SIG-M5 treated with dmso at 0.1 percent for 504 hours (cell line): ENCODE data around the gene TNXB.
A peak's percentile ranks its signal among the peaks of the same experiment; 100 is the strongest.
"Not testable (repeated sequence)": the region's sequence is repeated elsewhere in the genome, so short reads cannot be mapped to it uniquely, and the experiment has no call there.

ENCODE experiments used
- DNase-seq: peaks from one replicate; lab custom pipeline; 2025; ENCODE audit not compliant: unreplicated experiment; lab: John Stamatoyannopoulos, UW

Gene TNXB

GRCh38 chr6:32067521-32067920, 41.6 kb downstream of the TNXB start:
- DNase-seq, result not testable (repeated sequence)

GRCh38 chr6:32064706-32065105, 44.4 kb downstream of the TNXB start:
- no peak for DNase-seq

- no peak for DNase-seq
Observed at GRCh38 chr6:32060966-32061655, 48.0 kb downstream of the TNXB start.

GRCh38 chr6:32058511-32058963, 50.6 kb downstream of the TNXB start:
- no peak for DNase-seq

DNA sequence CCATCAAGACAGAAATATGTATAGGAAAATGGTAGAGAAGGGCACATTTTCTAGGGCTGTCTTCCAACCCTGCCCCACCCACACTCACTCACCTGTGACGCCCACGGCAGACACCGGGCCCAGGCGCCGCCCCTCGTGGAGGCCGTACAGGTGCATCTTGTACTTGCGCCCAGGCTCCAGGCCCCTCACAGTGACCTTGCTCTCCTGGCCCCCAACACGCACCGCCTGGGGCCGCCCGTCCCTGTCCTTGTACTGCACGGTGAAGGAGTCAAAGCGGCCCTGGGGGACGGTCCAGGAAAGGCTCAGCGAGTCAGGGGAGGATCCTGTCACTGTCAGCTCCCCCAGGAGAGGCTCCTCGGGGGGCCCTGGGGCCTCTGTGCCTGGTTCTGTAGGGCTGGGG, 51.2 kb downstream of the TNXB start:
- DNase-seq, result no peak

DNA sequence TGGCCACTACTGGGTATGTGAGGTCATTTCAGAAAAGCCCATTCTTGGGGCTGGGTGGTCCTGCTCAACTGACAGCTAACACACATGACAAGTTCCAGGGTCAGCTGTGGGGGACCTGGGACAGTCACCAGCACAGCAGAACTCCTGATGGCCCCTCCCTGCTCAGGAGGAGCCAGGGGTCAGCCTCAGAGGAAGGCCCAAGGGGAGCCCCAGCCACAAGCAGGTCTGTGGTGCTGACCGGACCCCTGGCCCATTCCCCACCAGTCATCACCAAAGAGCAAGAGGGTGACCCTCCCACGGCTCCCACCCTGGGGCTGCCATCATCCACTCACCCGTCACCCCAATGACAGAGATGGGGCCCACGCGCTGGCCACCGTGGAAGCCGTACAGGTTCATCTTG, 52.9 kb downstream of the TNXB start:
- no peak for DNase-seq

DNA sequence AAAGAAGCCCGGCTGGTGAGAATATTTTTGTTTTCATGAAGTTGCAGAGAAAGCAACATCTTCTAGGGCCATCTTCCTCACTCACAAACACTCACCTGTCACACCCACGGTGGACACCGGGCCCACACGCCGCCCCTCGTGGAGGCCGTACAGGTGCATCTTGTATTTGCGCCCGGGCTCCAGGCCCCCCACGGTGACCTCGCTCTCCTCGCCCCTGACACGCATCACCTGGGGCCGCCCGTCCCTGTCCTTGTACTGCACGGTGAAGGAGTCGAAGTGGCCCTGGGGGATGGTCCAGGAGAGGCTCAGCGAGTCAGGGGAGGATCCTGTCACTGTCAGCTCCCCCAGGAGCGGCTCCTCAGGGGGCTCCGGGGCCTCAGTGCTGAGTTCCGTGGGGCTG, 53.4 kb downstream of the TNXB start:
- DNase-seq, result not testable (repeated sequence)

GRCh38 chr6:32053314-32053713, 55.8 kb downstream of the TNXB start:
- DNase-seq, result not testable (repeated sequence)

- DNase-seq, result not testable (repeated sequence)
Observed at GRCh38 chr6:32052626-32053025, 56.5 kb downstream of the TNXB start.

GRCh38 chr6:32050562-32050961, 58.6 kb downstream of the TNXB start:
- DNase-seq, result no peak

DNA sequence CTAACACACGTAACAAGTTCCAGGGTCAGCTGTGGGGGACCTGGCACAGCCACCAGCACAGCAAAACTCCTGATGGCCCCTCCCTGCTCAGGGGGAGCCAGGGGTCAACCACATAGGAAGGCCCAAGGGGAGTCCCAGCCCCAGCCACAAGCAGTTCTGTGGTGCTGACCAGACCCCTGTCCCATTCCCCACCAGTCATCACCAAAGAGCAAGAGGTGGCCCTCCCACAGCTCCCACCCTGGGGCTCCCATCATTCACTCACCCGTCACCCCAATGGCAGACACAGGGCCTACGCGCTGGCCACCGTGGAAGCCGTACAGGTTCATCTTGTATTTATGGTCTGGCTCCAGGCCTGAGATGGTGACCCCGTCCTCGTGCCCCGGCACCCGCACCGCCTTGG, 59.4 kb downstream of the TNXB start:
- DNase-seq, result not testable (repeated sequence)

GRCh38 chr6:32049149-32049548, 60.0 kb downstream of the TNXB start:
- DNase-seq, result not testable (repeated sequence)

DNA sequence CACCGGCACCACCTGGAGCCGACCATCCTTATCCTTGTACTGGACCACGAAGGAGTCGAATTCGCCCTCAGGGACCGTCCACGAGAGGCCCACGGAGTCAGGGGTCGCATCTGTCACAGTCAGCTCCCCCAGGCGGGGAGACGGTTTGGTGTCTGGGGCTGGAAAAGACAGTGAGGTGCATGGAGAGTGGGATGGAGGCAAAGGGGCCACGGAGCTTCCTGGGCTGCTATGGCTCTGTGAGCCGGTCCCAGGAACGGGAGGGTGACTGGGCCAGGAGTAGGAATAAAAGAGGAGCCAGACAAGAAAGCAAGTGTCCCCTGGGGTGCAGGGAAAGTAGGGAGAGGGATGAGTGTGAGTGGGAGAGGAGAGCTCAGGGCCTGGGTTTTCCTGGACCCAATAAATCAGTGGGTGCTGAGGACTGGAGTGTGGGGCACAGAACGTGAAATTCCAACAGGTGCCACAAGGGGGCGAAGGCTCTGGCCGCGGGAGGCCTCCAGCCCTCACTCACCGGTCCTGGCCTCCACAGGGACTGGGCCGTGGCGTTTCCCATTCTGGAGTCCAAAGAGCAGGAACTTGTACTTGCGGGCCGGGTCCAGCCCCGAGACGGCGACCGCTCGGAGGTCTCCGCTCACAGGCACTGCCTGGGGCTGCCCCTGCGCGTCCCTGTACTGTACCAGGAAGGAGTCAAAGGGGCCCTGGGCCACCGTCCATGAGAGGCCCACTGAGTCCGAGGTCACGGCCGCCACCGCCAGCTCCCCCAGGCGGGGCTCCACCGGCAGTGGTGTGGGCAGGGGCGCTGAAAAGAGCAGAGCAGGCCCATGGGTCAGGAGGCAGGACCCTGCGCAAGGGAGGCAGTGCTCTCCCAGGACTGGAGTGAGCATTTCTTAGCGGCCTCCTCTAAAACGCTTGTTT, 61.0 kb downstream of the TNXB start:
- DNase-seq, result peak; percentile 23

DNA sequence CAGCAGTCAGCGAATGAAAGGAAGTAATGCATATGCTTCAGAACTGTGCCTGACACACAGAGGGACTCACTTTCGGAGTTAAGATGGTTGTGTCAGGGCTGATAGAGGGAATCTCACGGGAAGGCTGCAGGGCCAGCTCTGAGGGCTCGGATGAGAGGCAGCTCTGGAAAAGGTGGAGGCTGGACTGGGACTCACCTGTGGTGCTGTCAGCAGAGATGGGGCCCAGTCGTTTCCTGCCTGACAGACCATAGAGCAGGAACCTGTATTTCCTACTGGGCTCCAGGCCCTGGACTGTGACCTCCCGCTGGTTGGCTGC, 61.6 kb downstream of the TNXB start:
- DNase-seq, result no peak

DNA sequence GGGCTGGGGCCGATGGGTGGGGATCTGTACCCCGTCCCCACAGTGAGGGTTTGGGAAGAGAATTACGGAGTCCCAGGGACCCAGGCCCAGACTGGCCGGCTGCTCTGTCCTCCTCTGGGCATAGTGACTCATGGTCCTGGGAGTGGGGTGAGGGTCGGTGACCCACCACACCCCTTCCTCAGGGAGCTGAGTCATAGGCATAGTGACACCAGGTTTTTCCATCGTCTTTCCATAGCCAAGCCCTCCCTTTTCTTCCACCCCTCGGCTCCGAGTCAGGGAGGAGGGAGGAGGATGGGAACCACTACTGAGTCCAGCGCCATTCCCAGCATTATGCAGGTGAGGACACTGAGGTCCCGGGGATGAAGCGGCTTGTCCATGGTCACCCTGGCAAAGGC, 62.1 kb downstream of the TNXB start:
- DNase-seq, result no peak

GRCh38 chr6:32046450-32047083, 62.6 kb downstream of the TNXB start:
- DNase-seq, result no peak

- no peak for DNase-seq
Observed at GRCh38 chr6:32045811-32046449, 63.2 kb downstream of the TNXB start.

GRCh38 chr6:32044916-32045315, 64.2 kb downstream of the TNXB start:
- DNase-seq, result not testable (repeated sequence)

DNA sequence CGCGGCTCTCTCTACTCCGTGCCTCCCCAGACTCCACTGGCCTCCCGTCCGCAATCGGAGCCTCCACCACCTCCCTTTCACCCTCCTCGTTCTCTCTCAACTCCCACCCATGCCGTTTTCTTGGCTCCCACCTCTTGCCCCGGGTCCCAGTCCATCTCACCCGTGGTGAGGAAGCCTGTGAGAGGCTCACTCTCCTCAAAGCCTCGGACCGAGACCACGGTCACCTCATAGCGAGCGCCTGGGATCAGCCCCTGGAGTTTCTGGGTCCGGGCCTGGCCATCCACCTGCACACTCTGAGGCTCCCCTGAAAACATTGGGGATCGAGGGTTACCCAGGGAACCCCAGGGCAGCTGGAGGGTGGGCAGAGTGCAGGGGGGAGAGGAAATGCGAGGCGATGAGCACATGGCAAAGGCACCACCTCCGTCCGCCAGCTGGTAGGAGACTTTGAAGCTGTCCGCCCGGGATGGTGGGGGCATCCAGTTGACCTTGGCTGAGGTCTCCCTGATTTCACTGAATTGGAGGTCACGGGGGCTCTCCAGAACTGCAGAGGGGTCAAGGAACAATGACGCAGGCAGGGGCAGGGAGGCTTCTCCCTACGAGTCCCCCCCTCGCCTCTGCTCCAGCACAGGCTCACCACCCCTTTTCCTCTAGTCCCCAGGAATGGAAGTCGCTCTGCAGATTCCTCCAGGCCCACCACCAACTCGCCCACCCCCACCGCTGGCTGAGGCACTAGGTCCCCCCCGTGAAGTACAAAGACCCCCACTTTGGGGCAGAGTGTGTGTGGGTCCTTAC, 65.4 kb downstream of the TNXB start:
- not testable (repeated sequence) for DNase-seq

DNA sequence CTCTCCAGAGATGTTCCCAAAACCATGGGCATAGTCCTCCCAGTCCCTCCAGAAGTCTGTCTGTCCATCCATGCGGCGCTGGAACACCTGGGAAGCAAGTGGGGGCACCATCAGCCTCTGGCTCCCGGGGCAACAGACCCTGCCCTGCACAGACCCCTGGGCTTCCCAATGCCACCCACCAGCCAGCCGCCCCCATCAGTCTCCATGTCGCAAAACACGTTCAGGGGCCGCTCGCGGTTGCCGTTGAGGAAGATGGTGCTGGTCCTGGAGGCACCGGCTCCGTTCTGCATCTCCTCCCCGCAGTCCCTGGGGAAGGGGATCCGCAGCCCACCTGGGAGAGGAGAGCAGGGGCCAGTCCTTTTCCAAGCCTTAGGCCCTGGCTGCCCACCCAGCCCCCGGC, 66.9 kb downstream of the TNXB start:
- DNase-seq, result not testable (repeated sequence)

GRCh38 chr6:32041385-32041784, 67.8 kb downstream of the TNXB start:
- DNase-seq, result not testable (repeated sequence)
